Brain microvascular endothelial cell (primary cell): ENCODE data around the gene SMAD1.

Experiments
- DNase-seq: peaks from one replicate; pipeline ENCODE4 v3.0.0-alpha.2; 2020
- H3K27ac ChIP-seq: fragments of 250-450 bp; sonication (Bioruptor Pico); 2 replicates; pipeline ENCODE4 v1.5.1; 2020; ENCODE audit warnings: mild to moderate bottlenecking, moderate library complexity
- H3K27me3 ChIP-seq: fragments of 250-450 bp; sonication (Bioruptor Pico); replicated peaks from 2 replicates; pipeline ENCODE4 v1.5.1; 2020; ENCODE audit warnings: mild to moderate bottlenecking
- H3K36me3 ChIP-seq: fragments of 250-450 bp; sonication (Bioruptor Pico); replicated peaks from 2 replicates; pipeline ENCODE4 v1.5.1; 2020; ENCODE audit warnings: mild to moderate bottlenecking
- H3K4me3 ChIP-seq: 2 replicates; pipeline ENCODE4 v1.5.1; 2011; ENCODE audit warnings: low read depth, mild to moderate bottlenecking, control low read depth, low read length, moderate library complexity
- in situ Hi-C: cut with HindIII; loops from 2 replicates; pipeline ENCODE4 v1.10.0; 2017; ENCODE audit warnings: low sequenced_read_pairs, low pct_ligation_motif_present
- TF ChIP-seq, protein P1 (sequence below): IDR thresholded peaks from 2 replicates; pipeline ENCODE4 v1.5.1; 2011; ENCODE audit warnings: low read depth, mild to moderate bottlenecking, moderate library complexity, low read length, control low read depth, inconsistent platforms; ENCODE audit errors: missing control alignments

Gene SMAD1

DNA sequence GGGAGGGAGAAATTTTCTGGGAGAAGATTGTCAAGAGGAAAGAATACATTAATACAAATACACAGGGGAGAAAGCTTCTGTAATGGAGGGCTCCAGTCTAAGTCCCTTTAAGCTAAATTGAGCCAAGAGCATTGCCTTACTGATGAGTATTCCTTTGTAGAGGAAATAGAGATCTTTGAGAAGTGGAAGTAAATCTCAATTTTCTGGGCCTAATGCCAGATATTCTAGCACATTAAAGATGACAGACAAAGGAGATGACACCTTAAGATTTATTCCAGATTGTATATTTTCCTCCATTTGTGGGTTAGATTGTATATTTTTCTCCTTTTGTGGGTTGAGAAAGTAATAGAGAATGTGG, 28.5 kb upstream of the SMAD1 start:
- TF ChIP-seq, protein P1, sequence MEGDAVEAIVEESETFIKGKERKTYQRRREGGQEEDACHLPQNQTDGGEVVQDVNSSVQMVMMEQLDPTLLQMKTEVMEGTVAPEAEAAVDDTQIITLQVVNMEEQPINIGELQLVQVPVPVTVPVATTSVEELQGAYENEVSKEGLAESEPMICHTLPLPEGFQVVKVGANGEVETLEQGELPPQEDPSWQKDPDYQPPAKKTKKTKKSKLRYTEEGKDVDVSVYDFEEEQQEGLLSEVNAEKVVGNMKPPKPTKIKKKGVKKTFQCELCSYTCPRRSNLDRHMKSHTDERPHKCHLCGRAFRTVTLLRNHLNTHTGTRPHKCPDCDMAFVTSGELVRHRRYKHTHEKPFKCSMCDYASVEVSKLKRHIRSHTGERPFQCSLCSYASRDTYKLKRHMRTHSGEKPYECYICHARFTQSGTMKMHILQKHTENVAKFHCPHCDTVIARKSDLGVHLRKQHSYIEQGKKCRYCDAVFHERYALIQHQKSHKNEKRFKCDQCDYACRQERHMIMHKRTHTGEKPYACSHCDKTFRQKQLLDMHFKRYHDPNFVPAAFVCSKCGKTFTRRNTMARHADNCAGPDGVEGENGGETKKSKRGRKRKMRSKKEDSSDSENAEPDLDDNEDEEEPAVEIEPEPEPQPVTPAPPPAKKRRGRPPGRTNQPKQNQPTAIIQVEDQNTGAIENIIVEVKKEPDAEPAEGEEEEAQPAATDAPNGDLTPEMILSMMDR: no peak
- Histone ChIP-seq H3K36me3 (no peaks in the 10 kb centered on the region), H3K4me3 (no peak overlapping the region), H3K27ac (no peak overlapping the region), H3K27me3 (no peaks in the 10 kb centered on the region)
- DNase-seq: no peak
- in situ Hi-C loops: no loop called here

DNA sequence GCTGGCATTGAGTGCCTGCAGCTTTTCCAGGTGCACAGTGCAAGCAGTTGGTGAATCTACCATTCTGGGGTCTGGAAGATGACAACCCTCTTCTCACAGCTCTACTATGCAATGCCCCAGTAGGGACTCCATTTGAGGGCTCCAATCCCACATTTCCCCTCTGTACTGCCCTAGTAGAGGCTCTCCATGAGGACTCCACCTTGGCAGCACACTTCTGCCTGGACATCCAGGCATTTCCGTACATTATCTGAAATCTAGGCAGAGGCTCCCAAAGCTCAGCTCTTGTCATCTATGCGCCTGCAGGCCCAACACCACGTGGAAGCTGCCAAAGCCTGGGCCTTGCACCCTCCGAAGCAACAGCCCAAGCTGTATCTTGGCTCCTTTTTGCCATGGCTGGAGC, 8.4 kb upstream of the SMAD1 start:
- Histone ChIP-seq H3K27ac (no peak overlapping the region), H3K4me3 (no peak overlapping the region), H3K36me3 (no peaks in the 10 kb centered on the region), H3K27me3 (no peaks in the 10 kb centered on the region)
- TF ChIP-seq, protein P1: no peak
- DNase-seq: no peak
- in situ Hi-C loops: no loop called here

DNA sequence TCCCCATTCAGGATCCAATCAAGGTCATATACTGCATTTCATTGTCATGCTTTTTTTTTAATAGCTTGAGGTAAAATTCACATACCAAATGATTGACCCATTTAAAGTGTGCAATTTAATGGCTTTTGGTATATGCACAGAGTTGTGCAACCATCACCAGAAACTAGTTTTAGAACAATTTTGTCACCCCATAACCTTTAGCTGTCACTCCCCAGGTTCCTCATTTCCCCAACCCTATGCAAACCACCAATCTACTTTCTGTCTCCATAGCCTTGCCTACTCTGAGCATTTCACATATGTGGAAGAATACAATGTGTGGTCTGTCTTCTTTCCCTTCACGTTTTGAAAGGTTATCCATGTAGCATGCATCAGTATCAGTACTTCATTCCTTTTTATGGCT, 1.4 kb upstream of the SMAD1 start:
- TF ChIP-seq, protein P1: no peak
- in situ Hi-C loops: no loop called here
- H3K4me3 ChIP-seq: no peak overlapping the region

DNA sequence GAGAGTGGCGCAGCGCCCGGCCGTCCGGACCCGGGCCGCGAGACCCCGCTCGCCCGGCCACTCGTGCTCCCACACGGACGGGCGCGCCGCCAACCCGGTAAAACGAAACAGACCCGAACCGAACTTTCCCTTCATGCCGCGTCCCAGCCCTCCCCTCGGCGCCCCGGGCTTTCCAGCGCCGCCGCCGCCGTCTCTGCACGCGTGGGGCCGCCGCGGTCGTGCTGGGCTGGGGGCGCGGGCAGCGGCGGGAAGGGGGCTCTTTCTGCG, 222 bp downstream of the SMAD1 start:
- Histone ChIP-seq H3K4me3 (peak overlapping the region; percentile 70), H3K27ac (peak overlapping the region; percentile 61), H3K27me3 (no peaks in the 10 kb centered on the region), H3K36me3 (no peaks in the 10 kb centered on the region)
- in situ Hi-C loops: no loop called here
- TF ChIP-seq, protein P1: no peak
- DNase-seq: no peak

More for the DNA sequence above, 1.4 kb upstream of the SMAD1 start:
- H3K27ac ChIP-seq: no peak overlapping the region
- no peak for DNase-seq
- H3K36me3 ChIP-seq: no peaks in the 10 kb centered on the region
- H3K27me3 ChIP-seq: no peaks in the 10 kb centered on the region

DNA sequence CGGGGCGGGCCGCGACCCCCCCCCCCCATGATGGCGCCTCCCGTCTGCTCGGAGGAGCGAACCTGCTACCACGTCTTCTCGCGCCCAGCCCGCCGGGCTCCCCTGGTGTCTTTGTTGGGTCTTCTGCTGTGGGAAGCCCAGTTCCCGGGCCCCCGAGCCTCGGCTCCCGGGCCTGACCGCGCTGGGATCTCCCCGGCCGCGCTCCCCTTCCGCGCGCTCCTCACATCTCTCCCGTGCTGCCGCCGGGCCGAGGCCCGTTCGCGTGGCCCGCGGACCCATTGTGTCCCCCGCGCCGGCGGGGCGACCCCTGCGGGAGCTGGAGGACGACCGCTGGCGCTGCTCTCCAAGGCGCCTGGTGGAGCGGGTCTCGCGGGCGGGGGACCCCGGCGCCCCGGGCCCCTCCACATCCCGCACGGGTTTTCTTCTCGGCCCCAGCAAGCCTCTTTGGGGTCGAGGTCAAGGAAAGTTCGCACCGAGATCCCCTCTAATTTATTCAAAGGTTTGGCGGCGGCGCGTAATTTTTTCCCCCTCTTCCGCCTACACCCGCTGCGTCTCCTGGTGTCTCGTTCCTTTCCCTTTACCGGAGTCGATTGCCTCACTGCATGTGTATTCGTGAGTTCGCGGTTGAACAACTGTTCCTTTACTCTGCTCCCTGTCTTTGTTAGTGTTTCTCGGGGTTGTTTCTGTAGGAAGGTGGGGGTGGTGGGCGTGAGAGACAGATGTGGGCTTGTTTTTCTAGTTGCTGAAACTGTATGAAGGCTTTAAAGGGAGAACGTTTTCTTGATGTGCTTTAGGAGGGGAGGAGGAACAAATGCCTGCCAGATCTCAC, 770 bp downstream of the SMAD1 start:
- in situ Hi-C loops: no loop called here
- H3K27ac ChIP-seq: peak overlapping the region; percentile 61
- H3K27me3 ChIP-seq: no peaks in the 10 kb centered on the region
- peak; percentile 72 for DNase-seq
- no peaks in the 10 kb centered on the region for H3K36me3 ChIP-seq
- peak overlapping the region; percentile 70 for H3K4me3 ChIP-seq
- TF ChIP-seq, protein P1: no peak

DNA sequence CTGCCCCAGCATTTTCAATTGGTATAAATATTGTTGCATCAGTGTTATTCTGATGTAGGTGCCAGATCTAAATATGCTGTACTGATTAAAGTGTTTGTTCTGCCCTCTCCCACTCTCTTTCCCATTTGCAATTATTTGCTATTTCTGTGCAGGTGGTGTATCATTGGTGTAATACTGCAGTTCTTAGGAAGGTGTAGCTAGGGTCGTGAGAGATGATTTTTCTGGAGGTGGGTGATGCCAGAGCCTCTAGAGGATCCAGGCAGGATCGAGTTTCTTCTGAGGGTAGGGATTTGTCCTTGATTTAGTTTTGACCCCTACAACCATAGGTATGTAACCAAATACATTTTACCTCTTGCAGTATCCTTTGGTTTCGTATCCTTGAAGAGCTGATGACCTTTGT, 1.9 kb downstream of the SMAD1 start:
- in situ Hi-C loops: no loop called here
- Histone ChIP-seq H3K4me3 (no peak overlapping the region), H3K36me3 (no peaks in the 10 kb centered on the region), H3K27me3 (no peaks in the 10 kb centered on the region), H3K27ac (no peak overlapping the region)
- DNase-seq: no peak
- TF ChIP-seq, protein P1: no peak
